GM18508 (cell line): ENCODE results near the gene UHRF1.
"Not testable (repeated sequence)": the region's sequence is repeated elsewhere in the genome, so short reads cannot be mapped to it uniquely, and the experiment has no call there.

ENCODE experiments used
- ATAC-seq: cut with Tn5 transposase; IDR thresholded peaks from one replicate; pipeline ENCODE4 v1.9.1; 2021; ENCODE audit warnings: moderate number of reproducible peaks; ENCODE audit not compliant: insufficient read depth, unreplicated experiment

Gene UHRF1

DNA sequence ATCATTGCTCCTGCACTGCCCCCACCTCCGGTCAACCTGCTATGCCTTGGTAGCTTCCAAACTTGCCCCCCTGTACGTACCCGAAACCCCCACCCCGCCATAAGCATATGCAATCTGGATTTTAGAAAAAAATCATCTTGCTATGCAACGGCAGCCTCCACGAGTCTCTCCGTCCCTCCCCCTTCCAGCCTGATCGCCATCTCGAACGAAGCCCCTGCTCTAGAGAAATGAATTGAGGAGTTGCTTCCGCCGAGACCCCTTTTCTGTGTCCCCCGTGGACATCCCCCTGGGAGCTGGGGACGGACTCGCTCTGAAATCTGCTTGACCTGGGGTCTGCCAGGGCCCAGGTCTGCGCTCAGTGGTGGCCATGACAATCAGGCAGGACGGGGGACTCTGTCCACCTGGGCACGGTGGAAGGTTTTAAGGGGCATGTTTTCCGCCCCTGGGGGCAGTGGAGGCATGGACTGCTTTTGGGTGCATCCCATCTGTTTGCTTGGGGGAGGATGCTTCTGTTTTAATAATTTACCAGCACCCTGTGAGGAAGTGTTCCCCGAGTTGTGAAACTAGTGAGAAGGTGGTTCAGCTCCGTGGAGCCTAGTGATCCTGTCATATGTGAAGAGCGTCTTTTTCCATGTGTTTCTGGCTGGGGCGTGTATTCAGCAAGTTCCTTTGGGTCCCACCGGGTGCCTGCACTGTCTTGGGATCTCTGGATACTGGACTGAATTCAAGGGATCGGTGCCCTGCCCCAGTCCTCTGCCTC lies 60.7 kb downstream of the UHRF1 start:
- no peak for ATAC-seq

DNA sequence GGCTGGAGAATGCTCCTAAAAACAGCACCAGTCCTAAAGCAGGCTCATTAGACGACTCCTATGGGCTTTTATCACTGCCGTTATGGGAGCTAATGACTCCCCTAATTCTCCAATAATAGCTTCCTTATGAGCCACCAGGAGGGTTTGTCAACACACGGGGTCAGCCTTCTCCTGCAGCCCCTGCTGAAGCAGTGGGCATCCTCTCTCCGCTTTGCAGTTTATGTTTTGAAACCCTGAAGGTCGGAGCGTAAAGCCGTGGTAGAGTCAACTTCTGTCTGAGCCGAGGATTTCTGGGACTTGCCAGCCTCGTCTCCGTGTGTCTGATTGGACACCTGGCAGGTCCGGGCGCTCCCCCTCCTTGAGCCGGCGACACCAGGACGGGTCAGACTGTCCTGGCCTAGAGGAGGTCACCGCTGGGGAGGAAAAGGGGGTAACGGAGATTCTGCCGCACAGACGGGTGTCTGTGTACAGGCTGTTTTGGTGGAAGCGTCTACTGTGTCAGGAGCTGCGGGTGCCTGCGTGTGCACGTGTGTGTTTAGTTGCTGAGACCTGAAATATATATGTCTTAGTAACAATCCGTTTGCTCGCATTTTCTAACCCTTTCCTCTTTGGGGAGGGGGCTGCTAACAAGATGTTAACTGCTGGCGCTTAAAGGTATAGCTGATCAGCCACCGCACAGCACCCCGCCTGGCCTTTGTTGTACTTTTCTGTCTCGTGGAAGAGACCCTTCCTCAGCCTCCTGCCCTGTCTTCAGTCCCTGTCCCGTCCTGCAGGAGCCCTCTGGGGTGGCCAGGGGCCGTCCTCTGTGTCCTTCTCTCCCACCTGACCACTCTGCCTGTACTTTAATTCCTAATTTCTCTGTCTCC lies 61.5 kb downstream of the UHRF1 start:
- ATAC-seq, result no peak

DNA sequence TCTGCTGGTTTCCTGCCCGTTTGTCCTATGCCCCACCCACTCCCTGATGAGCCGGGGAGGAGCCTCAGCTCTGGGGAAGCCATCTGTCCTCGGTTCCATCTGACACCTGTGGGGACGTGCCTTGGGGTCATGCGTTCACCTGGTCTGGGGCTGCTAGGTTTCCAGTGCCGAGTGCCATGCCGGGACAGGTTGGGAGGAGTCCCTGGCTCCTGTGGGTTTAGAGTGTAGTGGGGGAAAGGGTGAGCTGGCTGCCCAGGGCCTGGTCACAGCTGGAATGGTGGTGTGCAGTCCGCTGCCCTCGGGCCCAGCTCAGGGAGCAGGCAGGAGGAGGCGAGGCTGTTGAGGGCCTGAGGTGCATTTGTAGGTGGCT lies 62.1 kb downstream of the UHRF1 start:
- no peak for ATAC-seq

DNA sequence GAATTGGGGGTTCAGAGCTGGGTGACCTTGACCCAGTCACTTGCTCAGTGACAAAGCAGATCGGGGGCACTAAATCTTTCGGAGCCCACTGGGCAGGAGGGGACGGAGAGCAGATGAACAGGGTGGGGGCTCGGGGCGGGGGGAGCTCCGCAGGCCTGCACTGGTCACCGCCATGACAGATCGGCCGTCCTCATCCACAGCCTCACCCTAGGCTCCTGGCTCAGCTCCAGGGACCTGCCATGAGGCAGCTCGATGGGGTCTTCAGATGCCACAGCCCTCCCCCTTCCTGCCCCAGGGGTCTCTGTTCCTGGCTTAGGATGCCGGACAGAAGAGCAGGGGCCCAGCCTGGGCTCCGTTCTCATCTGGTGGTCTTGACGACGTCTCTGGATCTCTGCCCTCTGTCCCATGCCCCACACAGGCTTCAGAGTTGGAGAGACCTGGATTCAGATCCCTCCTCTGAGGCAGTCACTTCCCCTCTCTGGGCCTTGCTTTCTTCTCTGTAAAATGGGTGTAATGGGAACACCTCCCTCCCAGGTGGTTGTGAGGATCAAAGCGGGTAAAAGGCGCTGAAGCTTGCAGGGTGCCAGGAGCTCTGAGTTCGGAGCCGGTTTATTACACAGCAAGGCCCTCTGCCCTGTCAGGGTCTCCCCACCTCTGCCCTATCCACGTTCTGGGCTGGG lies 62.7 kb downstream of the UHRF1 start:
- no peak for ATAC-seq

GRCh38 chr19:4972509-4973230 lies 63.4 kb downstream of the UHRF1 start:
- no peak for ATAC-seq

DNA sequence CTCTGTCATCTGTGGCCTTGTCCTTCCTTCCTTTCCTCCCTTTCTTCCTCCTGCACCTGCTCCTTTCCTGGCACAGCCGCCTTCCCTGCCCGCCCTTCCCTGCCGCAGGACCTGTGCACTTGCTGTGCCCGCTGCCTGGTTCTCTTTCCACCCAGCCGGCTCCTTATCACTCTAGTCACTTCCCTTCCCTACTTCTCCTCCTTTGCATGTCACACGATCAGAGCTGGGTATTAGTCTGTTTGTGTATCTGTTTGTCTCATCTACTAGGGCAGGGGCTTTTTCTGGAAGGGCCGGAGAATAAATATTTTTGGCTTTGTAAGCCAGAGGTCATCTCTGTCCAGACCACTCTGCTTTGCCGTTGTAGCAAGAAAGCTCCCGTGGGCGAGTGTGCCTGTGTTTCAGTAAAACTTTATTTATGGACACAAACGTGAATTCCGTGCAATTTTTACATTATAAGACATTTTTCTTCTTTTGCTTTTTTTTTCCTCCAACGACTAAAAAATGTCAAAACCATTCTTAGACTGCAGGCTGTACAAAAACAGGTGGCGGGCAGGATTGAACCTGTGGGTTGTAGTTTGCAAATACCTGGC lies 65.7 kb downstream of the UHRF1 start:
- no peak for ATAC-seq

DNA sequence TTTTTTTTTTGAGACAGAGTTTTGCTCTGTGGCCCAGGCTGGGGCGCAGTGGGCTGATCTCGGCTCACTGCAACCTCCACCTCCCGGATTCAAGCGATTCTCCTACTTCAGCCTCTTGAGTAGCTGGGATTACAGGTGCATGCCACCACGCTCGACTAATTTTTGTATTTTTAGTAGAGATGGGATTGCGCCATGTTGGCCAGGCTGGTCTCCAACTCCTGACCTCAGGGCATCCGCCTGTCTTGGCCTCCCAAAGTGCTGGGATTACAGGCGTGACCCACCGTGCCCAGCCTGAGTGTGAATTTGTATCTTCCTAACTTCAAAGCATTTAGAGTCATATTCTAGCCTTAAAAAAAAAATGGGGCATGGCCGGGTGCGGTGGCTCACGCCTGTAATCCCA lies 66.3 kb downstream of the UHRF1 start:
- not testable (repeated sequence) for ATAC-seq

- ATAC-seq, result no peak
Observed at GRCh38 chr19:4976401-4977298, 67.3 kb downstream of the UHRF1 start.

GRCh38 chr19:4977299-4978174 lies 68.2 kb downstream of the UHRF1 start:
- no peak for ATAC-seq

DNA sequence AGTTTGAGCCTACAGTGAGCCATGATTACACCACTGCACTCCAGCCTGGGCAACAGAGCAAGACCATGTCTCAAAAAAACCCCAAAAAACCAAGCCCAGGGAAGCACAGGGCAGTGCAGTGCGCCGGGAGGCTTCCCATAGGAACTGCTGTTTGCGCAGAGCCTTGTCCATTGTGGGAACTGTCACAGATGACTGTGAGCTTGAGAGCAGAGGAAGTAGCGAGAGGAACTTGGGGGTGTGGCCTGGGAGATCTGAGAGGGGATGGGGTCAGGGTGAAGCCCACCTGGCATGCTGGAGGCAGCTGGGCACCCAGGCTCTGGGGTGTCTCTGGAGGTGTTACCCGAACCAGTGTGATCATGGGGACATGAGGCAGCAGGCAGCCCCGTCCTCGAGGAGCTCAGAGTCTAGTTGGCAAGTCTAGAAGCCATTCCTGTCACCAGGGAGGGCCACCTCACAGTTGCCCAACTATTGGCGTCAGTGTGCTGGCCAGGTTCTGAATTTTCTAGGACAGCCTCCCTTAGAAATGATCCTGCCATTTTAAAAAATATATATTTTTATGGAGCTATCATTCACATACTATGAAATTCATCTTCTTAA lies 70.0 kb downstream of the UHRF1 start:
- ATAC-seq, result no peak

DNA sequence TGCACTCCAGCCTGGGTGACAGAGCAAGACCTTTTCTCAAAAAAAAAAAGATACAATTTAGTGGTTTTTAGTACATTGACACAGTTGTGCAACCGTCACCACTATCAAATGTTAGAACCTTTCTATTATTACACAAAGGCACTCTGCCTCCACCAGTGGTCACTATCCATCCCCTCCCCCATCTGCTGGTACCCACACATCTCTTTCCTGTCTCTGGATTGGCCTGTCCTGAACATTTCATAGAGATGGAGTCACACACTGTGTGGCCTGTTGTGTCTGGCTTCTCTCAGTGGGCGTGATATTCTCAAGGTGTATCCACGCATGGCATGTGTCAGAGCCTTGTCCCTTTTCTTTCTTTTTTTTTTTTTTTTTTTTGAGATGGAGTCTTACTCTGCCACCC lies 70.8 kb downstream of the UHRF1 start:
- ATAC-seq, result no peak

GRCh38 chr19:4980838-4981680 lies 71.8 kb downstream of the UHRF1 start:
- no peak for ATAC-seq

GRCh38 chr19:4981681-4981958 lies 72.3 kb downstream of the UHRF1 start:
- no peak for ATAC-seq

DNA sequence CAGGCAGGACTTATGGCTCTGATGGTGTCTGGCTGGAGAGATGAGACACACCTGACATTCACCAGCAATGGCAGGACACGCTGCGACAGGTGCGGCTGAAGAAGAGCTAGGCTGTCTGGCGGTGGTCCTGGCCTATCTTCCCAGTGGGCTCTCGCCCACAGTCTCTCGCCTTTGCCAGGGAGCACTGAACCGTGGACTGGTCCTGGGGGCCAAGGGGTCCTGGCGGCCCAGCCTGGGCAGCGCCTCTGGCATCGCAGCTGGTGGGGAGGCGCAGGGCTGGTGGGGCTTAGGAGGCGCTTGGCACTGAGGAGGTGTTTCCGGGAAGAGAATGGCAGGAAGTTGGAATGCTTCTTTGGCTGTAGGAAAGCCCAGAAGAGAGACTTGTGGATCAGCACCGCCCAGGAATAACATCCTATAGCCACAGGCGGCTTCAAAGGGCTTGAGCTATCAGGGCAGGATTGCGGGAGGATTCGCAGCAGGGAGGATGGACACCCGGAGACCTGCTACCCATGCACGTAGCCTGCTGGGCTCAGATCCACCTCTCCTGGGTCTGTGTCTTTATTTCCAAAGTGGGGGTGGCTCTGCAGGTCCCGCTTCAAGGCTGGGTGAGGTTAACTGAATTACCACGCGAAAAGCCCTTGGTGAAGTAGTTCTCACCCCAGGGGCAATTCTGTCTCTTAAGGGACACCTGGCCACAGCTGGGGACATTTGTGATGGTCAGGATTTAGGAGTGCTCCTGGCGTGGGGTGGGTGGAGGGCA lies 74.2 kb downstream of the UHRF1 start:
- ATAC-seq, result no peak

DNA sequence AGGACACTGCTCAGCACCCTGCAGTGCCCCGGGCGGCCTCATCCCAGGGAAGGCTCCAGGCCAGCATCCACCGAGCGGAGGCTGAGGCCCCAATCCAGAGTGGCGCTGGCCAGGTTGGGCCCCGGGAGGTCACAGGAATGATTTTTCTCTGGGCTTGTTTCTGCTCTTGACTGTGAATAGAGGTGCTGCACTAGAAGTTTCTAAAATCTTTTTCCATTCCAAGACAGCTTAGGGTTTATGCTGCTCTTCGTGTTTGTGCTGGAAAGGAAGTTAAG lies 74.7 kb downstream of the UHRF1 start:
- ATAC-seq, result no peak

DNA sequence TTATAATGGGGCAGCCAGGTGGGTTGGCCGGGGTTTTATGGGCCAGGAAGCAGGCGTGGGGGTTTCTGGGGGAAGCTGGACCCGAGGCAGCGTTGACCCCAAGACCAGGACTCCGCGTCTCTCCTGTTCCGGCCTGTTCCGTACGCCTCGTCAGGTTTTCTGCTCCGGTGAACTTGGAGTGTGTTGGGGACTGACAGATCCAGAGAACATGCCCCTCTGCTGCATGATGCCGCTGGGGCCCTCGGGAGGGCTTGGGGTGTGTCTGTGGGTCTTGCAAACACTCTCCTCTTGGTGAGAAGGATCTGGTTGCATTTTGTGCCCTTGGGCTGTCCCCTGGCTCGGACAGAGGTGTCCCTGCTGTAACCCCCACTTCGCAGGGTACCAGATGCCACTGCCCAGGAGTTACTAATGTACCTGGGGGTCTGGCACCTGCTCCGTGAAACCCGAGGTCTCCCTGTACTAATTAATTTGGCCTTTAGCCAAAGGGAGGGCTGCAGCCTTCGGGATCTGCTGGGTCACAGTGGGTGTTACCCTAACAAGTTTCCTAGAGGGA lies 75.2 kb downstream of the UHRF1 start:
- no peak for ATAC-seq
